ENCODE data around the gene KRT84. TPM values are rescaled to one million over a fixed set of nuclear protein-coding genes. Genes with fewer than 3 reads are reported as not detected.

Gene KRT84
- total and polyA plus RNA-seq, 12 donors: not detected

GRCh38 chr12:52419656-52420055 lies 34.2 kb upstream of the KRT84 start:
- no peak for DNase-seq
- intact Hi-C loops (cut with DNase I): no loop called here
- H3K36me3 ChIP-seq (replicated peaks in 1 of 2): no peaks in the 10 kb centered on the region
- no peaks in the 10 kb centered on the region for H3K9me3 ChIP-seq (replicated peaks in 1 of 3)
- H3K4me3 ChIP-seq: no peak overlapping the region
- H3K4me1 ChIP-seq (replicated peaks in 1 of 2): no peaks in the 10 kb centered on the region
- WGBS, 4 donors: 55 to 95% (median 66%) methylated on average over 1 of the region's 1 CpG
- H3K27me3 ChIP-seq: no peaks in the 10 kb centered on the region
- TF ChIP-seq POLR2A (IDR thresholded peaks at IDR 0.05) (no peak), CTCF (IDR thresholded peaks at IDR 0.05) (no peak)
- no peak overlapping the region for H3K27ac ChIP-seq

GRCh38 chr12:52418576-52419110 lies 33.2 kb upstream of the KRT84 start:
- Histone ChIP-seq H3K4me1 (replicated peaks in 1 of 2) (no peaks in the 10 kb centered on the region), H3K9me3 (replicated peaks in 1 of 3) (no peaks in the 10 kb centered on the region), H3K27me3 (no peaks in the 10 kb centered on the region), H3K36me3 (replicated peaks in 1 of 2) (no peaks in the 10 kb centered on the region), H3K4me3 (no peak overlapping the region), H3K27ac (no peak overlapping the region)
- 71 to 94% (median 91%) methylated on average over 3 to 4 of the region's 4 CpGs for WGBS, 4 donors
- TF ChIP-seq POLR2A (IDR thresholded peaks at IDR 0.05): no peak
- intact Hi-C loops (cut with DNase I): no loop called here
- no peak for DNase-seq

GRCh38 chr12:52417740-52418139 lies 32.3 kb upstream of the KRT84 start:
- Histone ChIP-seq H3K4me3 (no peak overlapping the region), H3K9me3 (replicated peaks in 1 of 3) (no peaks in the 10 kb centered on the region), H3K36me3 (replicated peaks in 1 of 2) (no peaks in the 10 kb centered on the region), H3K27ac (peak overlapping the region in 2 of 5 donors; percentile 55 to 63), H3K4me1 (replicated peaks in 1 of 2) (no peaks in the 10 kb centered on the region), H3K27me3 (no peaks in the 10 kb centered on the region)
- no peak for DNase-seq
- TF ChIP-seq CTCF (IDR thresholded peaks at IDR 0.05) (no peak), POLR2A (IDR thresholded peaks at IDR 0.05) (no peak)
- intact Hi-C loops (cut with DNase I): no loop called here
- WGBS, 4 donors: 68 to 82% (median 80%) methylated on average over 2 of the region's 2 CpGs

GRCh38 chr12:52416795-52417194 lies 31.3 kb upstream of the KRT84 start:
- Histone ChIP-seq H3K4me3 (no peak overlapping the region), H3K36me3 (replicated peaks in 1 of 2) (no peaks in the 10 kb centered on the region), H3K27ac (peak overlapping the region in 2 of 5 donors; percentile 55 to 63), H3K27me3 (no peaks in the 10 kb centered on the region), H3K4me1 (replicated peaks in 1 of 2) (no peaks in the 10 kb centered on the region), H3K9me3 (replicated peaks in 1 of 3) (no peaks in the 10 kb centered on the region)
- TF ChIP-seq CTCF (IDR thresholded peaks at IDR 0.05): no peak
- no peak for TF ChIP-seq POLR2A (IDR thresholded peaks at IDR 0.05)
- intact Hi-C loops (cut with DNase I): no loop called here
- 79 to 86% (median 82%) methylated on average over 1 of the region's 1 CpG for WGBS, 4 donors
- no peak for DNase-seq
